GM12878 (cell line): ENCODE results near the gene SLC12A2. TPM values are rescaled to one million over a fixed set of nuclear protein-coding genes. Genes with fewer than 3 reads are reported as not detected.

ENCODE experiments used
- ATAC-seq: fragments of 200-7000 bp; cut with Tn5 transposase; 3 replicates; pipeline ENCODE4 v1.9.1; 2020; ENCODE audit warnings: mild to moderate bottlenecking, moderate library complexity
- BruUV-seq: library from RNA; stranded (reverse); fragments of 400-500 nt; replicated peaks from 2 replicates; lab custom pipeline; 2021; lab: Mats Ljungman, UMichigan
- CTCF ChIA-PET: fragments of 300-600 bp; sonication (Branson Sonifier 250); formaldehyde crosslinking; extraction: SDS; loops from one replicate; lab custom pipeline; 2021; ENCODE audit warnings: inconsistent platforms; lab: Yijun Ruan, JAX
- POLR2A ChIA-PET: fragments of 350-600 bp; formaldehyde crosslinking; extraction: SDS; loops from one replicate; lab custom pipeline; 2021; ENCODE audit warnings: inconsistent platforms; lab: Charles Lee
- RAD21 ChIA-PET: fragments of 300-600 bp; sonication (Branson Sonifier 250); formaldehyde crosslinking; loops from one replicate; lab custom pipeline; 2023; ENCODE audit warnings: antibody characterized with exemption; ENCODE audit not compliant: unreplicated experiment; lab: Charles Lee
- SMC1A ChIA-PET: fragments of 300-600 bp; sonication (Branson Sonifier 250); formaldehyde crosslinking; loops from one replicate; lab custom pipeline; 2023; ENCODE audit not compliant: unreplicated experiment, uncharacterized antibody; lab: Charles Lee
- DNase-seq: peaks from one replicate; pipeline ENCODE4 v3.0.0-alpha.2; 2011; ENCODE audit warnings: low read depth, low spot score
- FAIRE-seq: peaks from 3 replicates; lab custom pipeline; 2011; peaks lifted over from hg19 to GRCh38; lab: Jason Lieb, UNC
- H2AFZ ChIP-seq: 2 replicates; pipeline ENCODE4 v1.6.0; 2011; ENCODE audit warnings: low read depth, low read length, control low read depth; ENCODE audit not compliant: control insufficient read depth
- H3K27ac ChIP-seq: 2 replicates; pipeline ENCODE4 v1.5.1; 2011; ENCODE audit warnings: control low read depth; ENCODE audit not compliant: control insufficient read depth, insufficient read depth
- H3K27me3 ChIP-seq, 2 experiments: replicated peaks in 1 of 2; 2 replicates each; pipeline versions ENCODE4 v1.6.0 to v1.6.1; 2011; ENCODE audit warnings: low read length in 1 of 2; ENCODE audit not compliant: control insufficient read depth in 2 of 2, insufficient read depth in 2 of 2
- H3K36me3 ChIP-seq, 2 experiments: 2 replicates each; pipeline ENCODE4 v1.5.1; 2011; ENCODE audit warnings: low read length in 1 of 2; ENCODE audit not compliant: control insufficient read depth in 2 of 2, insufficient read depth in 2 of 2
- H3K4me1 ChIP-seq: 2 replicates; pipeline ENCODE4 v1.6.1; 2011; ENCODE audit warnings: mild to moderate bottlenecking, low read length, moderate library complexity, mixed read lengths; ENCODE audit not compliant: control insufficient read depth, insufficient read depth
- H3K4me2 ChIP-seq: 2 replicates; pipeline ENCODE4 v1.6.0; 2011; ENCODE audit warnings: control low read depth; ENCODE audit not compliant: control insufficient read depth, insufficient read depth
- H3K4me3 ChIP-seq: fragments of 200-600 bp; sonication (generic); 2 replicates; pipeline ENCODE4 v1.5.1; 2016
- H3K79me2 ChIP-seq: 2 replicates; pipeline ENCODE4 v1.6.0; 2011; ENCODE audit warnings: low read length; ENCODE audit not compliant: control insufficient read depth, insufficient read depth
- H3K9ac ChIP-seq: 2 replicates; pipeline ENCODE4 v1.8.0; 2011; ENCODE audit warnings: low read length, control low read depth, mixed read lengths; ENCODE audit not compliant: control insufficient read depth, insufficient read depth
- H3K9me3 ChIP-seq: replicated peaks from 3 replicates; pipeline ENCODE4 v1.5.1; 2011; ENCODE audit warnings: mild to moderate bottlenecking, low read length; ENCODE audit not compliant: control insufficient read depth, insufficient read depth
- H4K20me1 ChIP-seq: 2 replicates; pipeline ENCODE4 v1.6.0; 2011; ENCODE audit not compliant: control insufficient read depth, insufficient read depth
- CHD1 ChIP-seq: IDR thresholded peaks from 2 replicates; pipeline ENCODE4 v1.6.1; 2012; ENCODE audit warnings: low read depth, low read length, improper control_type of control experiment
- CREB1 ChIP-seq: IDR thresholded peaks from 2 replicates; pipeline ENCODE4 v1.6.1; 2012; ENCODE audit warnings: low read depth, mild to moderate bottlenecking, inconsistent platforms
- CTCF ChIP-seq, 3 experiments: IDR thresholded peaks in 2 of 3; conservative IDR thresholded peaks in 1 of 3; 2 replicates each; pipeline ENCODE4 v1.5.1; 2011; ENCODE audit warnings: low read depth in 3 of 3, low read length in 3 of 3, mild to moderate bottlenecking in 3 of 3, control low read depth in 2 of 3, moderate library complexity in 2 of 3, inconsistent platforms in 1 of 3, mixed read lengths in 1 of 3; ENCODE audit not compliant: control insufficient read depth in 2 of 3, insufficient read depth in 1 of 3; ENCODE audit errors: extremely low read depth in 1 of 3
- E2F4 ChIP-seq: IDR thresholded peaks from 2 replicates; pipeline ENCODE4 v1.6.1; 2012; ENCODE audit warnings: low read depth, low read length, improper control_type of control experiment
- FOS ChIP-seq: IDR thresholded peaks from 3 replicates; pipeline ENCODE4 v1.6.1; 2011; ENCODE audit warnings: borderline replicate concordance; ENCODE audit not compliant: insufficient read length; ENCODE audit errors: extremely low read depth
- JUNB ChIP-seq: IDR thresholded peaks from 2 replicates; pipeline ENCODE4 v1.6.1; 2016; ENCODE audit warnings: antibody characterized with exemption, mild to moderate bottlenecking
- NR2C2 ChIP-seq: IDR thresholded peaks from 2 replicates; pipeline ENCODE4 v1.6.1; 2011; ENCODE audit warnings: borderline replicate concordance, low read depth; ENCODE audit not compliant: control insufficient read depth, insufficient read length
- RAD21 ChIP-seq: IDR thresholded peaks from 2 replicates; pipeline ENCODE4 v1.6.1; 2011; ENCODE audit warnings: mild to moderate bottlenecking, low read depth, low read length, moderate library complexity; ENCODE audit not compliant: insufficient read depth
- YY1 ChIP-seq: IDR thresholded peaks from 2 replicates; pipeline ENCODE4 v1.6.1; 2011; ENCODE audit warnings: low read depth, mild to moderate bottlenecking, low read length
- ZNF217 ChIP-seq: fragments of 450-650 bp; IDR thresholded peaks from 2 replicates; pipeline ENCODE4 v1.6.1; 2017; ENCODE audit warnings: antibody characterized with exemption, mild to moderate bottlenecking
- WGBS: methylation state at CpG from one replicate; pipeline ENCODE4 v1.1.6; 2016; ENCODE audit warnings: low lambda C conversion rate; ENCODE audit not compliant: insufficient replicate concordance, insufficient coverage; ENCODE audit errors: missing lambda C conversion rate; 5-methylcytosine and 5-hydroxymethylcytosine counted together
- in situ Hi-C: fragments of 300-500 bp; cut with MboI; formaldehyde crosslinking; loops from 9 replicates; pipeline ENCODE4 v1.14.3; 2018; ENCODE audit warnings: mixed read lengths
- intact Hi-C: fragments of 100-400 bp; cut with micrococcal nuclease; formaldehyde crosslinking; loops from one replicate; pipeline ENCODE4 v1.14.2; 2022; ENCODE audit not compliant: unreplicated experiment
- polyA plus RNA-seq, 11 experiments: library from polyadenylated mRNA; depleted of rRNA in 4 of 11; unstranded in 6 of 11; stranded (reverse) in 5 of 11; fragments of >200 nt; fragmentation: Nextera tagmentation in 4 of 11; fragmentation: Illumina TruSeq in 1 of 11; extraction: Ambion mirVana in 4 of 11; extraction: Trizol in 1 of 11; gene quantifications; 1 replicate in 1 of 11; 2 replicates in 10 of 11; pipeline versions ENCODE4 v1.2.1 to v1.2.3, GENCODE V29; 2011 to 2016; ENCODE audit warnings: inconsistent platforms in 2 of 11, missing spikeins in 2 of 11, low read depth in 1 of 11
- total RNA-seq, 4 experiments: library from RNA; depleted of rRNA in 3 of 4; stranded (reverse); fragments of >200 nt in 3 of 4; fragmentation: Illumina TruSeq in 1 of 4; extraction: Trizol in 1 of 4; gene quantifications; 2 replicates each; pipeline versions ENCODE4 v1.2.1 to v1.2.3, GENCODE V29; 2013 to 2021

SLC12A2 gene
- total and polyA plus RNA-seq, 10 of the 15 experiments (the other 5 are each of a cell fraction or from before 2014, with no cell fraction given) = 5.1 to 21.8 (median 10.5) TPM

DNA sequence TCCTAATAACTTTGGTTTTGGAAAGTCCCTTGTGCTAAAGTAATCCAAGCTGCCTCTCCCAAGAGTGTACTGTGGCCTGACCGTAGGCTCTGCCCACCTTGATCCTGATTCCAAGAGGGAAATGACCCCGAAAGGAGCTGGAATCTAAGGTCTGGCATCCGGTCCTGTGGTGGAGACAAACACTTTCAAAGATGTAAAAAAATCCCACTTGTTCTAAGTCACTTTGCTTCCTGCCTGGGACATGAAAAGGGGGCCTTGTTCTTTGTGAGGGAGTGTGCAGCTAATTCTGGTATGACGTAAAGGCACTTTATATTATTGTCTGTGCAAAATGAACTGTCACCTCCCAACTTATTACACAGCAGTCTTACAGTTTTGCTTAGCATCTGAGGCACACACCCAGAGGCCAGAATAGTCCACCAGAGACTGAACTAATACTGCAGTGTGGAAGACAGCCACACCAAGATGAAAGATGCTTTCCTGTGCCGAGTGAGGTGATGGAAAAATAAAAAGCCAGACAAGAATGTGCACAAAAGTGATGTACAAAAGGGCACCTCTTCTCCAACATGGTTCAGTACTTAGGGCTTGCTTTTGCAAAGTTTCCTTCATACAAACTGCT, 128.7 kb downstream of the SLC12A2 start:
- in situ Hi-C loops (loop anchor here (5.0 to 25.0 kb wide), 4 partner anchors 280 to 1550 kb away; no protein-coding TSS in a partner anchor), intact Hi-C loops (loop anchor here (5.0 kb wide), 3 partner anchors 630 to 1555 kb away; no protein-coding TSS in a partner anchor)
- no peak overlapping the region for H3K4me3 ChIP-seq
- H3K9me3 ChIP-seq = no peaks in the 10 kb centered on the region
- H3K27me3 ChIP-seq = no peaks in the 10 kb centered on the region
- FAIRE-seq (no peak), ATAC-seq (no peak), DNase-seq (no peak)
- POLR2A ChIA-PET = no interaction called here
- no peak overlapping the region for H3K4me2 ChIP-seq
- no peaks in the 10 kb centered on the region for H4K20me1 ChIP-seq
- H3K27ac ChIP-seq = no peak overlapping the region
- no peak overlapping the region for H2AFZ ChIP-seq
- TF ChIP-seq CREB1 = no peak
- SMC1A ChIA-PET = interaction anchor here (0.7 to 7.0 kb wide), 6 partner anchors 15 to 644 kb away, joined by 3 to 82 read pairs (median 4); no protein-coding TSS in a partner anchor
- WGBS = 29% methylated on average over 5 of the region's 5 CpGs
- CTCF ChIA-PET = interaction anchor here (0.7 to 4.4 kb wide), 8 partner anchors 11 to 649 kb away, joined by 3 to 34 read pairs (median 5); no protein-coding TSS in a partner anchor
- H3K79me2 ChIP-seq = no peaks in the 10 kb centered on the region
- no peaks in the 10 kb centered on the region for H3K36me3 ChIP-seq
- RAD21 ChIA-PET = interaction anchor here (1.3 to 2.4 kb wide), 4 partner anchors 15 to 648 kb away, joined by 4 to 20 read pairs (median 4); no protein-coding TSS in a partner anchor
- H3K4me1 ChIP-seq = no peaks in the 10 kb centered on the region
- no TSS peak for BruUV-seq
- H3K9ac ChIP-seq = no peak overlapping the region

- FAIRE-seq (peak; percentile 95), ATAC-seq (peak; percentile 83), DNase-seq (no peak)
- BruUV-seq = no TSS peak
- H3K27me3 ChIP-seq = no peaks in the 10 kb centered on the region
- ChIA-PET RAD21 (interaction anchor here (1.9 kb wide), 1 partner anchor 14 kb away, joined by 4 read pairs; no protein-coding TSS in a partner anchor), POLR2A (no interaction called here), CTCF (interaction anchor here (0.7 to 4.4 kb wide), 5 partner anchors 272 to 634 kb away, joined by 3 to 34 read pairs (median 6); no protein-coding TSS in a partner anchor), SMC1A (interaction anchor here (0.7 to 7.0 kb wide), 4 partner anchors 279 to 461 kb away, joined by 3 to 82 read pairs (median 4); no protein-coding TSS in a partner anchor)
- no peaks in the 10 kb centered on the region for H4K20me1 ChIP-seq
- no peaks in the 10 kb centered on the region for H3K9me3 ChIP-seq
- intact Hi-C loops = loop anchor here (1.0 to 5.0 kb wide), 5 partner anchors 286 to 1554 kb away; no protein-coding TSS in a partner anchor
- H3K4me1 ChIP-seq = no peaks in the 10 kb centered on the region
- no peak overlapping the region for H3K4me2 ChIP-seq
- no peaks in the 10 kb centered on the region for H3K79me2 ChIP-seq
- WGBS = 17% methylated on average over 4 of the region's 4 CpGs
- H2AFZ ChIP-seq = no peak overlapping the region
- H3K27ac ChIP-seq = no peak overlapping the region
- H3K9ac ChIP-seq = no peak overlapping the region
- no peak overlapping the region for H3K4me3 ChIP-seq
- in situ Hi-C loops = loop anchor here (5.0 to 25.0 kb wide), 4 partner anchors 279 to 1549 kb away; no protein-coding TSS in a partner anchor
- H3K36me3 ChIP-seq = no peaks in the 10 kb centered on the region
- TF ChIP-seq E2F4 (no peak), CTCF (IDR thresholded peaks at IDR 0.05 in 2 of 3, conservative IDR thresholded peaks at IDR 0.05 in 1 of 3; ENCODE audit: control insufficient read depth in 2 of 3, extremely low read depth in 1 of 3, insufficient read depth in 1 of 3, low read depth in 3 of 3, low read length in 3 of 3) (peak; percentile 66 to 85 (median 71); a peak in 5 of 6 replicates), CHD1 (no peak), NR2C2 (no peak), RAD21 (peak; percentile 96), JUNB (no peak), YY1 (0 out of 2 replicates have a peak, but pooled peaks have one; percentile 15), FOS (no peak), ZNF217 (no peak)
These were observed 129.8 kb downstream of the SLC12A2 start for GRCh38 chr5:128213340-128213739.
